Activated T-helper 1 cell treated with anti-CD3 and anti-CD28 coated beads, Interleukin-12 subunit alpha, Interleukin-12 subunit beta, Interleukin-2, Interleukin-4 antibody, amounts not matched to agents 30 ng/mL and 10 ng/mL and 1 ng/mL, durations not matched to agents 14 hours and 24 hours and 36 hours (primary cell): ENCODE data around the gene MARVELD2. TPM values are rescaled to one million over a fixed set of nuclear protein-coding genes. Genes with fewer than 3 reads are reported as not detected.
"Not testable (repeated sequence)": the region's sequence is repeated elsewhere in the genome, so short reads cannot be mapped to it uniquely, and the experiment has no call there.

Experiments
- DNase-seq: peaks from one replicate; pipeline ENCODE4 v3.0.0; 2021; ENCODE audit warnings: low spot score
- H3K27ac Mint-ChIP-seq: one replicate; pipeline ENCODE4 v1.8.0; 2021; ENCODE audit warnings: mild to moderate bottlenecking, mixed read lengths
- H3K27me3 Mint-ChIP-seq: one replicate; pipeline ENCODE4 v1.8.0; 2022; ENCODE audit warnings: mild to moderate bottlenecking, moderate library complexity, mixed read lengths; ENCODE audit not compliant: insufficient read depth
- H3K36me3 Mint-ChIP-seq: one replicate; pipeline ENCODE4 v1.8.0; 2021; ENCODE audit warnings: low read depth, mixed read lengths
- H3K4me1 Mint-ChIP-seq: one replicate; pipeline ENCODE4 v1.8.0; 2021; ENCODE audit warnings: low read depth, mixed read lengths
- H3K4me3 Mint-ChIP-seq: one replicate; pipeline ENCODE4 v1.8.0; 2021; ENCODE audit warnings: mild to moderate bottlenecking, moderate library complexity, mixed read lengths
- H3K9me3 Mint-ChIP-seq: one replicate; pipeline ENCODE4 v1.8.0; 2021; ENCODE audit warnings: mixed read lengths
- intact Hi-C: fragments of 100-400 bp; cut with micrococcal nuclease; formaldehyde crosslinking; loops from one replicate; pipeline ENCODE4 v1.15.1; 2024
- total RNA-seq: library from RNA; stranded (reverse); gene quantifications from 2 replicates; pipeline ENCODE4 v1.2.3, GENCODE V29; 2022

MARVELD2 gene
- total RNA-seq, 1 donor from 2014 or later: 0.23 TPM

GRCh38 chr5:69454460-69455249 is 39.7 kb downstream of the MARVELD2 start:
- Mint-ChIP-seq H3K4me1 (no peaks in the 10 kb centered on the region), H3K4me3 (no peak overlapping the region), H3K27ac (no peak overlapping the region), H3K27me3 (peaks cover 10% of the 10 kb centered on the region), H3K9me3 (no peaks in the 10 kb centered on the region), H3K36me3 (no peaks in the 10 kb centered on the region)
- intact Hi-C loops: no loop called here
- DNase-seq: no peak

GRCh38 chr5:69455428-69455988 is 40.6 kb downstream of the MARVELD2 start:
- DNase-seq, H3K27ac Mint-ChIP-seq, H3K4me1 Mint-ChIP-seq, H3K4me3 Mint-ChIP-seq, H3K9me3 Mint-ChIP-seq, H3K36me3 Mint-ChIP-seq, H3K27me3 Mint-ChIP-seq, intact Hi-C loops: not testable (repeated sequence)

GRCh38 chr5:69462170-69462569 is 47.3 kb downstream of the MARVELD2 start:
- Mint-ChIP-seq H3K27ac (no peak overlapping the region), H3K9me3 (no peaks in the 10 kb centered on the region), H3K36me3 (no peaks in the 10 kb centered on the region), H3K4me1 (no peaks in the 10 kb centered on the region), H3K27me3 (peaks cover 4% of the 10 kb centered on the region), H3K4me3 (no peak overlapping the region)
- no peak for DNase-seq
- intact Hi-C loops: no loop called here

GRCh38 chr5:69466375-69466774 is 51.5 kb downstream of the MARVELD2 start:
- intact Hi-C loops, H3K9me3 Mint-ChIP-seq, H3K4me1 Mint-ChIP-seq, H3K27ac Mint-ChIP-seq, H3K36me3 Mint-ChIP-seq, H3K4me3 Mint-ChIP-seq, DNase-seq, H3K27me3 Mint-ChIP-seq: not testable (repeated sequence)

GRCh38 chr5:69467442-69468225 is 52.7 kb downstream of the MARVELD2 start:
- Mint-ChIP-seq H3K9me3 (no peaks in the 10 kb centered on the region), H3K36me3 (no peaks in the 10 kb centered on the region), H3K4me1 (no peaks in the 10 kb centered on the region), H3K4me3 (no peak overlapping the region), H3K27me3 (no peaks in the 10 kb centered on the region), H3K27ac (no peak overlapping the region)
- DNase-seq: no peak
- intact Hi-C loops: no loop called here

- no peak overlapping the region for H3K27ac Mint-ChIP-seq
Measured at GRCh38 chr5:69468631-69469030, 53.7 kb downstream of the MARVELD2 start.

GRCh38 chr5:69471516-69471915 is 56.6 kb downstream of the MARVELD2 start:
- H3K4me1 Mint-ChIP-seq: not testable (repeated sequence)

More at GRCh38 chr5:69468631-69469030, 53.7 kb downstream of the MARVELD2 start:
- H3K4me3 Mint-ChIP-seq: no peak overlapping the region
- no peaks in the 10 kb centered on the region for H3K36me3 Mint-ChIP-seq
- peaks cover under 1% of the 10 kb centered on the region for H3K27me3 Mint-ChIP-seq
- intact Hi-C loops: no loop called here
- DNase-seq: no peak
- no peaks in the 10 kb centered on the region for H3K9me3 Mint-ChIP-seq
- H3K4me1 Mint-ChIP-seq: no peaks in the 10 kb centered on the region

GRCh38 chr5:69472535-69473143 is 57.7 kb downstream of the MARVELD2 start:
- H3K27ac Mint-ChIP-seq, DNase-seq, intact Hi-C loops, H3K9me3 Mint-ChIP-seq, H3K4me3 Mint-ChIP-seq, H3K4me1 Mint-ChIP-seq, H3K27me3 Mint-ChIP-seq, H3K36me3 Mint-ChIP-seq: not testable (repeated sequence)

More at GRCh38 chr5:69471516-69471915, 56.6 kb downstream of the MARVELD2 start:
- H3K9me3 Mint-ChIP-seq, H3K27ac Mint-ChIP-seq, H3K27me3 Mint-ChIP-seq, H3K36me3 Mint-ChIP-seq, H3K4me3 Mint-ChIP-seq, intact Hi-C loops, DNase-seq: not testable (repeated sequence)

- no peaks in the 10 kb centered on the region for H3K36me3 Mint-ChIP-seq
Measured at GRCh38 chr5:69477170-69477569, 62.3 kb downstream of the MARVELD2 start.

GRCh38 chr5:69478296-69478695 is 63.4 kb downstream of the MARVELD2 start:
- H3K27ac Mint-ChIP-seq, H3K36me3 Mint-ChIP-seq, H3K27me3 Mint-ChIP-seq, intact Hi-C loops, H3K4me1 Mint-ChIP-seq, DNase-seq, H3K4me3 Mint-ChIP-seq, H3K9me3 Mint-ChIP-seq: not testable (repeated sequence)

More at GRCh38 chr5:69477170-69477569, 62.3 kb downstream of the MARVELD2 start:
- Mint-ChIP-seq H3K4me1 (no peaks in the 10 kb centered on the region), H3K9me3 (no peaks in the 10 kb centered on the region), H3K27me3 (peaks cover 6% of the 10 kb centered on the region), H3K4me3 (no peak overlapping the region), H3K27ac (no peak overlapping the region)
- intact Hi-C loops: no loop called here
- no peak for DNase-seq

GRCh38 chr5:69484891-69485290 is 70.0 kb downstream of the MARVELD2 start:
- no peak overlapping the region for H3K4me3 Mint-ChIP-seq
- no peaks in the 10 kb centered on the region for H3K36me3 Mint-ChIP-seq
- no peak for DNase-seq
- intact Hi-C loops: no loop called here
- no peaks in the 10 kb centered on the region for H3K4me1 Mint-ChIP-seq
- no peaks in the 10 kb centered on the region for H3K9me3 Mint-ChIP-seq
- H3K27me3 Mint-ChIP-seq: peaks cover 19% of the 10 kb centered on the region
- no peak overlapping the region for H3K27ac Mint-ChIP-seq

- no peak for DNase-seq
- Mint-ChIP-seq H3K4me1 (no peaks in the 10 kb centered on the region), H3K9me3 (no peaks in the 10 kb centered on the region), H3K27ac (no peak overlapping the region), H3K4me3 (no peak overlapping the region), H3K27me3 (peaks cover 23% of the 10 kb centered on the region), H3K36me3 (no peaks in the 10 kb centered on the region)
- intact Hi-C loops: no loop called here
Measured at GRCh38 chr5:69485471-69485870, 70.6 kb downstream of the MARVELD2 start.

GRCh38 chr5:69489246-69489645 is 74.3 kb downstream of the MARVELD2 start:
- Mint-ChIP-seq H3K27me3 (peaks cover 52% of the 10 kb centered on the region), H3K36me3 (no peaks in the 10 kb centered on the region), H3K4me1 (no peaks in the 10 kb centered on the region), H3K4me3 (no peak overlapping the region), H3K27ac (no peak overlapping the region), H3K9me3 (no peaks in the 10 kb centered on the region)
- DNase-seq: no peak
- intact Hi-C loops: no loop called here
